ENCODE data around the gene DYNC2I2.
A peak's percentile ranks its signal among the peaks of the same experiment; 100 is the strongest.

DYNC2I2 gene

GRCh38 chr9:128642675-128643245, 13.9 kb downstream of the DYNC2I2 start:
- in situ Hi-C loops (cut with HindIII; ENCODE audit: low pct_ligation_motif_present, low pct_unique_long_range_greater_than_20kb, low sequenced_read_pairs), result no loop called here
- no peak for DNase-seq

GRCh38 chr9:128640603-128641002, 16.0 kb downstream of the DYNC2I2 start:
- no peak for DNase-seq
- in situ Hi-C loops (cut with HindIII; ENCODE audit: low pct_ligation_motif_present, low pct_unique_long_range_greater_than_20kb, low sequenced_read_pairs), result no loop called here

- DNase-seq, result no peak
- in situ Hi-C loops (cut with HindIII; ENCODE audit: low pct_ligation_motif_present, low pct_unique_long_range_greater_than_20kb, low sequenced_read_pairs), result no loop called here
These were observed 18.1 kb downstream of the DYNC2I2 start for GRCh38 chr9:128638580-128638979.

- in situ Hi-C loops (cut with HindIII; ENCODE audit: low pct_ligation_motif_present, low pct_unique_long_range_greater_than_20kb, low sequenced_read_pairs), result no loop called here
- DNase-seq, result no peak
These were observed 19.0 kb downstream of the DYNC2I2 start for GRCh38 chr9:128637656-128638055.

- in situ Hi-C loops (cut with HindIII; ENCODE audit: low pct_ligation_motif_present, low pct_unique_long_range_greater_than_20kb, low sequenced_read_pairs), result no loop called here
- no peak for DNase-seq
These were observed 19.8 kb downstream of the DYNC2I2 start for GRCh38 chr9:128636556-128637530.

GRCh38 chr9:128636024-128636390, 20.6 kb downstream of the DYNC2I2 start:
- peak; percentile 79 for DNase-seq
- in situ Hi-C loops (cut with HindIII; ENCODE audit: low pct_ligation_motif_present, low pct_unique_long_range_greater_than_20kb, low sequenced_read_pairs), result no loop called here

- peak; percentile 97 for DNase-seq
- in situ Hi-C loops (cut with HindIII; ENCODE audit: low pct_ligation_motif_present, low pct_unique_long_range_greater_than_20kb, low sequenced_read_pairs), result no loop called here
These were observed 21.2 kb downstream of the DYNC2I2 start for GRCh38 chr9:128635266-128636023.

- in situ Hi-C loops (cut with HindIII; ENCODE audit: low pct_ligation_motif_present, low pct_unique_long_range_greater_than_20kb, low sequenced_read_pairs), result no loop called here
- no peak for DNase-seq
These were observed 21.9 kb downstream of the DYNC2I2 start for GRCh38 chr9:128634651-128635262.

- no peak for DNase-seq
- in situ Hi-C loops (cut with HindIII; ENCODE audit: low pct_ligation_motif_present, low pct_unique_long_range_greater_than_20kb, low sequenced_read_pairs), result no loop called here
These were observed 22.5 kb downstream of the DYNC2I2 start for GRCh38 chr9:128634111-128634510.

- DNase-seq, result no peak
- in situ Hi-C loops (cut with HindIII; ENCODE audit: low pct_ligation_motif_present, low pct_unique_long_range_greater_than_20kb, low sequenced_read_pairs), result no loop called here
These were observed 23.0 kb downstream of the DYNC2I2 start for GRCh38 chr9:128633601-128634000.

GRCh38 chr9:128633057-128633456, 23.6 kb downstream of the DYNC2I2 start:
- DNase-seq, result no peak
- in situ Hi-C loops (cut with HindIII; ENCODE audit: low pct_ligation_motif_present, low pct_unique_long_range_greater_than_20kb, low sequenced_read_pairs), result no loop called here

- in situ Hi-C loops (cut with HindIII; ENCODE audit: low pct_ligation_motif_present, low pct_unique_long_range_greater_than_20kb, low sequenced_read_pairs), result no loop called here
- DNase-seq, result no peak
These were observed 24.2 kb downstream of the DYNC2I2 start for GRCh38 chr9:128632486-128632885.

GRCh38 chr9:128632066-128632465, 24.6 kb downstream of the DYNC2I2 start:
- DNase-seq, result no peak
- in situ Hi-C loops (cut with HindIII; ENCODE audit: low pct_ligation_motif_present, low pct_unique_long_range_greater_than_20kb, low sequenced_read_pairs), result no loop called here

GRCh38 chr9:128631636-128632035, 25.0 kb downstream of the DYNC2I2 start:
- no peak for DNase-seq
- in situ Hi-C loops (cut with HindIII; ENCODE audit: low pct_ligation_motif_present, low pct_unique_long_range_greater_than_20kb, low sequenced_read_pairs), result no loop called here

- in situ Hi-C loops (cut with HindIII; ENCODE audit: low pct_ligation_motif_present, low pct_unique_long_range_greater_than_20kb, low sequenced_read_pairs), result no loop called here
- no peak for DNase-seq
These were observed 26.6 kb downstream of the DYNC2I2 start for GRCh38 chr9:128629852-128630545.

- in situ Hi-C loops (cut with HindIII; ENCODE audit: low pct_ligation_motif_present, low pct_unique_long_range_greater_than_20kb, low sequenced_read_pairs), result no loop called here
These were observed 27.5 kb downstream of the DYNC2I2 start for GRCh38 chr9:128629136-128629535.

GRCh38 chr9:128628471-128629048, 28.1 kb downstream of the DYNC2I2 start:
- in situ Hi-C loops (cut with HindIII; ENCODE audit: low pct_ligation_motif_present, low pct_unique_long_range_greater_than_20kb, low sequenced_read_pairs), result no loop called here

More at GRCh38 chr9:128629136-128629535, 27.5 kb downstream of the DYNC2I2 start:
- DNase-seq, result no peak

GRCh38 chr9:128627906-128628305, 28.7 kb downstream of the DYNC2I2 start:
- in situ Hi-C loops (cut with HindIII; ENCODE audit: low pct_ligation_motif_present, low pct_unique_long_range_greater_than_20kb, low sequenced_read_pairs), result no loop called here
- no peak for DNase-seq

More at GRCh38 chr9:128628471-128629048, 28.1 kb downstream of the DYNC2I2 start:
- DNase-seq, result no peak
